ENCODE data around the gene UBE2G2.

- no peak for TF ChIP-seq CTCF (IDR thresholded peaks at IDR 0.05; ENCODE audit: poor library complexity)
- no peak for TF ChIP-seq EZH2 (IDR thresholded peaks at IDR 0.05; ENCODE audit: borderline replicate concordance)
Measured at GRCh38 chr21:44816761-44817505, 15.3 kb upstream of the UBE2G2 start.
